Gastroesophageal sphincter (tissue), 4 donors: Measurements from ENCODE around the gene OASL. TPM values are rescaled to one million over a fixed set of nuclear protein-coding genes. Genes with fewer than 3 reads are reported as not detected.

Source experiments
- ATAC-seq: fragments of 150-250 bp; one replicate; pipeline ENCODE4 v1.9.1; 2016; ENCODE audit warnings: mild to moderate bottlenecking, moderate library complexity
- H3K27ac ChIP-seq, 4 donors: fragments of 200-600 bp; sonication (generic) in 3 of 4; 1 replicate in 3 of 4; 2 replicates in 1 of 4; pipeline ENCODE4 v1.5.1; 2016 to 2019
- H3K27me3 ChIP-seq: fragments of 200-600 bp; sonication (generic); one replicate; pipeline ENCODE4 v1.5.1; 2019
- H3K36me3 ChIP-seq, 2 donors: fragments of 200-600 bp; sonication (generic); one replicate each; pipeline ENCODE4 v1.5.1; 2019; ENCODE audit warnings: control low read depth in 1 of 2
- H3K4me1 ChIP-seq, 3 donors: fragments of 200-600 bp; sonication (generic); 1 replicate in 2 of 3; 2 replicates in 1 of 3; pipeline ENCODE4 v1.5.1; 2016 to 2019; ENCODE audit warnings: control low read depth in 2 of 3
- H3K4me3 ChIP-seq, 2 donors: fragments of 200-600 bp; sonication (generic); one replicate each; pipeline ENCODE4 v1.5.1; 2019; ENCODE audit warnings: mild to moderate bottlenecking in 1 of 2, moderate library complexity in 1 of 2
- H3K9me3 ChIP-seq, 3 donors: fragments of 200-600 bp; sonication (generic); one replicate each; pipeline ENCODE4 v1.5.1; 2017 to 2019; ENCODE audit warnings: control low read depth in 2 of 3
- CTCF ChIP-seq, 4 experiments: fragments of 200-600 bp in 2 of 4; fragments of 450-650 bp in 2 of 4; sonication (generic) in 1 of 4; IDR thresholded peaks; one replicate each; pipeline ENCODE4 v1.5.1; 2017 to 2019; ENCODE audit warnings: antibody characterized with exemption in 4 of 4, mild to moderate bottlenecking in 2 of 4, moderate library complexity in 2 of 4
- EP300 ChIP-seq: sonication (generic); formaldehyde crosslinking; IDR thresholded peaks from one replicate; pipeline ENCODE4 v1.6.1; 2017; ENCODE audit warnings: antibody characterized with exemption, mild to moderate bottlenecking
- POLR2A ChIP-seq, 2 donors: fragments of 450-650 bp; IDR thresholded peaks; one replicate each; pipeline ENCODE4 v1.6.1; 2017; ENCODE audit warnings: antibody characterized with exemption in 2 of 2, mild to moderate bottlenecking in 2 of 2, moderate library complexity in 1 of 2
- POLR2AphosphoS5 ChIP-seq: sonication (generic); formaldehyde crosslinking; IDR thresholded peaks from one replicate; pipeline ENCODE4 v1.6.1; 2017; ENCODE audit warnings: antibody characterized with exemption
- WGBS, 2 donors: methylation state at CpG; one replicate each; pipeline ENCODE4 v1.1.5; 2018; ENCODE audit warnings: low coverage in 1 of 2; 5-methylcytosine and 5-hydroxymethylcytosine counted together
- total RNA-seq, 4 donors: library from RNA; depleted of rRNA; stranded (reverse); fragments of >200 nt; gene quantifications; one replicate each; pipeline ENCODE4 v1.1.0, GENCODE V29; 2016

The OASL gene
- total RNA-seq, 4 donors from 2014 or later: 0.31 to 3.0 (median 0.38) TPM

GRCh38 chr12:121036810-121037326 lies 2.2 kb downstream of the OASL start:
- no peak for TF ChIP-seq EP300
- no peak for TF ChIP-seq CTCF (IDR thresholded peaks at IDR 0.05)
- H3K27ac ChIP-seq: no peak overlapping the region
- WGBS, 2 donors: 73 to 85% methylated on average over 5 to 6 of the region's 6 CpGs
- H3K4me3 ChIP-seq: no peak overlapping the region
- H3K36me3 ChIP-seq: no peaks in the 10 kb centered on the region
- H3K27me3 ChIP-seq: peaks cover 21% of the 10 kb centered on the region
- H3K9me3 ChIP-seq: no peaks in the 10 kb centered on the region
- H3K4me1 ChIP-seq: no peaks in the 10 kb centered on the region
- no peak for ATAC-seq

GRCh38 chr12:121034616-121035305 lies 4.3 kb downstream of the OASL start:
- H3K4me1 ChIP-seq: no peaks in the 10 kb centered on the region
- ATAC-seq: no peak
- H3K4me3 ChIP-seq: no peak overlapping the region
- no peaks in the 10 kb centered on the region for H3K36me3 ChIP-seq
- TF ChIP-seq EP300 (no peak), POLR2A (IDR thresholded peaks at IDR 0.05) (no peak), POLR2AphosphoS5 (no peak), CTCF (IDR thresholded peaks at IDR 0.05) (no peak)
- no peak overlapping the region for H3K27ac ChIP-seq
- peaks cover 21% of the 10 kb centered on the region for H3K27me3 ChIP-seq
- 62 to 83% methylated on average over 4 to 6 of the region's 9 CpGs for WGBS, 2 donors
- H3K9me3 ChIP-seq: no peaks in the 10 kb centered on the region

GRCh38 chr12:121033625-121034349 lies 5.3 kb downstream of the OASL start:
- Histone ChIP-seq H3K36me3 (no peaks in the 10 kb centered on the region), H3K9me3 (no peaks in the 10 kb centered on the region), H3K27ac (no peak overlapping the region), H3K4me3 (no peak overlapping the region), H3K4me1 (no peaks in the 10 kb centered on the region), H3K27me3 (peaks cover 16% of the 10 kb centered on the region)
- ATAC-seq: no peak
- WGBS, 2 donors: 68 to 81% methylated on average over 3 to 5 of the region's 10 CpGs
- TF ChIP-seq POLR2AphosphoS5: no peak
- no peak for TF ChIP-seq CTCF (IDR thresholded peaks at IDR 0.05)
- no peak for TF ChIP-seq EP300
- no peak for TF ChIP-seq POLR2A (IDR thresholded peaks at IDR 0.05)

GRCh38 chr12:121030576-121031212 lies 8.4 kb downstream of the OASL start:
- no peaks in the 10 kb centered on the region for H3K27me3 ChIP-seq
- H3K9me3 ChIP-seq: no peaks in the 10 kb centered on the region
- H3K4me1 ChIP-seq: no peaks in the 10 kb centered on the region
- no peak overlapping the region for H3K4me3 ChIP-seq
- ATAC-seq: no peak
- no peak overlapping the region for H3K27ac ChIP-seq
- TF ChIP-seq POLR2AphosphoS5 (no peak), CTCF (IDR thresholded peaks at IDR 0.05) (no peak), POLR2A (IDR thresholded peaks at IDR 0.05) (no peak), EP300 (no peak)
- 50 to 60% methylated on average over 2 to 10 of the region's 10 CpGs for WGBS, 2 donors
- peaks cover 0 to 5% of the 10 kb centered on the region in 2 donors for H3K36me3 ChIP-seq
